Naive thymus-derived CD4-positive, alpha-beta T cell (primary cell): ENCODE measurements around the gene NUDT16. TPM values are rescaled to one million over a fixed set of nuclear protein-coding genes. Genes with fewer than 3 reads are reported as not detected.

ENCODE experiments used
- ATAC-seq: fragments of 150-1000 bp; cut with Tn5 transposase; 2 replicates; pipeline ENCODE4 v1.10.0; 2021; ENCODE audit warnings: mild to moderate bottlenecking, moderate library complexity
- CTCF ChIA-PET: fragments of 350-600 bp; sonication (Branson Sonifier 250); formaldehyde crosslinking; loops from one replicate; lab custom pipeline; 2021; ENCODE audit warnings: antibody characterized with exemption; lab: Charles Lee
- POLR2A ChIA-PET: fragments of 350-600 bp; sonication (Branson Sonifier 250); formaldehyde crosslinking; loops from one replicate; lab custom pipeline; 2021; ENCODE audit warnings: antibody characterized with exemption, inconsistent platforms; lab: Charles Lee
- DNase-seq, 9 donors: peaks; one replicate each; pipeline versions ENCODE4 v3.0.0 to v3.0.0-alpha.2; 2020 to 2022; ENCODE audit warnings: mixed read lengths in 1 of 9
- H3K27ac ChIP-seq: one replicate; pipeline ENCODE4 v1.7.0; 2013; ENCODE audit warnings: mild to moderate bottlenecking, low read depth, low read length, moderate library complexity
- H3K27me3 ChIP-seq, 2 donors: one replicate each; pipeline ENCODE4 v1.7.0; 2013; ENCODE audit warnings: low read length in 2 of 2, mild to moderate bottlenecking in 2 of 2, moderate library complexity in 2 of 2; ENCODE audit not compliant: control insufficient read depth in 2 of 2, insufficient read depth in 2 of 2
- H3K36me3 ChIP-seq, 3 experiments: 1 replicate in 2 of 3; 2 replicates in 1 of 3; pipeline ENCODE4 v1.7.0; 2013; ENCODE audit warnings: low read length in 3 of 3, mild to moderate bottlenecking in 3 of 3, moderate library complexity in 1 of 3; ENCODE audit not compliant: insufficient read depth in 3 of 3, control insufficient read depth in 2 of 3
- H3K4me1 ChIP-seq, 2 donors: one replicate each; pipeline ENCODE4 v1.7.0; 2013; ENCODE audit warnings: low read length in 2 of 2, mild to moderate bottlenecking in 2 of 2, moderate library complexity in 1 of 2; ENCODE audit not compliant: control insufficient read depth in 2 of 2, insufficient read depth in 2 of 2
- H3K4me3 ChIP-seq: 2 replicates; pipeline ENCODE4 v1.7.0; 2013; ENCODE audit warnings: mild to moderate bottlenecking, low read length
- H3K9me3 ChIP-seq, 3 experiments: 1 replicate in 2 of 3; 2 replicates in 1 of 3; pipeline ENCODE4 v1.7.0; 2013; ENCODE audit warnings: low read length in 3 of 3; ENCODE audit not compliant: control insufficient read depth in 2 of 3
- H3K27ac Mint-ChIP-seq, 9 donors: one replicate each; pipeline ENCODE4 v1.8.0; 2020 to 2022; ENCODE audit warnings: mixed read lengths in 9 of 9, mild to moderate bottlenecking in 8 of 9, moderate library complexity in 5 of 9, inconsistent platforms in 2 of 9
- H3K27me3 Mint-ChIP-seq, 5 donors: one replicate each; pipeline ENCODE4 v1.8.0; 2021 to 2022; ENCODE audit warnings: mixed read lengths in 5 of 5, mild to moderate bottlenecking in 1 of 5
- H3K36me3 Mint-ChIP-seq, 5 donors: one replicate each; pipeline ENCODE4 v1.8.0; 2020 to 2022; ENCODE audit warnings: mixed read lengths in 5 of 5, mild to moderate bottlenecking in 3 of 5, inconsistent platforms in 1 of 5
- H3K4me1 Mint-ChIP-seq, 7 donors: one replicate each; pipeline ENCODE4 v1.8.0; 2020 to 2022; ENCODE audit warnings: mixed read lengths in 7 of 7, mild to moderate bottlenecking in 3 of 7, inconsistent platforms in 1 of 7
- H3K4me3 Mint-ChIP-seq, 10 donors: one replicate each; pipeline ENCODE4 v1.8.0; 2020 to 2022; ENCODE audit warnings: mild to moderate bottlenecking in 10 of 10, mixed read lengths in 10 of 10, moderate library complexity in 6 of 10, inconsistent platforms in 2 of 10
- H3K9me3 Mint-ChIP-seq, 11 donors: one replicate each; pipeline ENCODE4 v1.8.0; 2020 to 2022; ENCODE audit warnings: mixed read lengths in 11 of 11, mild to moderate bottlenecking in 4 of 11, inconsistent platforms in 1 of 11, moderate library complexity in 1 of 11
- intact Hi-C, 2 donors: fragments of 100-400 bp; cut with micrococcal nuclease; formaldehyde crosslinking; loops; one replicate each; pipeline ENCODE4 v1.15.1; 2023
- polyA plus RNA-seq, 2 donors: library from polyadenylated mRNA; unstranded; fragments of 300-500 nt; fragmentation: Illumina TruSeq; gene quantifications; one replicate each; pipeline ENCODE4 v1.2.3, GENCODE V29; 2021
- total RNA-seq, 6 experiments: library from RNA in 5 of 6; stranded (reverse) in 5 of 6; gene quantifications; 1 replicate in 5 of 6; 2 replicates in 1 of 6; pipeline ENCODE4 v1.2.3 and lab custom pipeline; 2021 to 2026

Gene NUDT16
- total and polyA plus RNA-seq, 7 experiments from 2014 or later: 3.2 to 14.5 (median 7.6) TPM

- peaks cover 0 to 15% (median 3%) of the 10 kb centered on the region in 11 donors for H3K9me3 Mint-ChIP-seq
- no peak overlapping the region for H3K27ac Mint-ChIP-seq
- DNase-seq (no peak), ATAC-seq (no peak)
- Histone ChIP-seq H3K27me3 (no peaks in the 10 kb centered on the region), H3K4me1 (no peaks in the 10 kb centered on the region), H3K9me3 (no peaks in the 10 kb centered on the region), H3K4me3 (no peak overlapping the region), H3K36me3 (no peaks in the 10 kb centered on the region), H3K27ac (no peak overlapping the region)
- ChIA-PET POLR2A (no interaction called here), CTCF (no interaction called here)
- peaks cover 2 to 16% (median 6%) of the 10 kb centered on the region in 5 donors for H3K27me3 Mint-ChIP-seq
- H3K36me3 Mint-ChIP-seq: peaks cover 0 to 10% (median 0%) of the 10 kb centered on the region in 5 donors
- intact Hi-C loops: no loop called here
- H3K4me1 Mint-ChIP-seq: no peaks in the 10 kb centered on the region
- H3K4me3 Mint-ChIP-seq: no peak overlapping the region
Observed at GRCh38 chr3:131405411-131405810, 23.8 kb downstream of the NUDT16 start.

- POLR2A ChIA-PET: no interaction called here
- Mint-ChIP-seq H3K27me3 (peaks cover 2 to 16% (median 6%) of the 10 kb centered on the region in 5 donors), H3K9me3 (peaks cover 0 to 19% (median 3%) of the 10 kb centered on the region in 11 donors), H3K4me1 (no peaks in the 10 kb centered on the region), H3K27ac (no peak overlapping the region), H3K36me3 (peaks cover 0 to 10% (median 0%) of the 10 kb centered on the region in 5 donors), H3K4me3 (no peak overlapping the region)
- Histone ChIP-seq H3K4me3 (no peak overlapping the region), H3K27me3 (no peaks in the 10 kb centered on the region), H3K4me1 (no peaks in the 10 kb centered on the region), H3K9me3 (no peaks in the 10 kb centered on the region), H3K36me3 (no peaks in the 10 kb centered on the region), H3K27ac (no peak overlapping the region)
- ATAC-seq: no peak
- CTCF ChIA-PET: interaction anchor here (0.6 kb wide), 1 partner anchor 21 kb away, joined by 3 read pairs; no protein-coding TSS in a partner anchor
- intact Hi-C loops: no loop called here
- no peak for DNase-seq
Observed at GRCh38 chr3:131406274-131406673, 24.7 kb downstream of the NUDT16 start.

GRCh38 chr3:131417751-131418150 is 36.2 kb downstream of the NUDT16 start:
- intact Hi-C loops: no loop called here
- H3K27me3 Mint-ChIP-seq: peaks cover 0 to 11% (median 2%) of the 10 kb centered on the region in 5 donors
- CTCF ChIA-PET: no interaction called here

GRCh38 chr3:131421301-131421700 is 39.7 kb downstream of the NUDT16 start:
- Mint-ChIP-seq H3K4me1 (no peaks in the 10 kb centered on the region), H3K4me3 (no peak overlapping the region), H3K9me3 (peaks cover 0 to 4% (median 0%) of the 10 kb centered on the region in 11 donors), H3K36me3 (peaks cover 0 to 6% (median 0%) of the 10 kb centered on the region in 5 donors), H3K27me3 (peaks cover 0 to 6% (median 4%) of the 10 kb centered on the region in 5 donors), H3K27ac (no peak overlapping the region)
- Histone ChIP-seq H3K4me1 (no peaks in the 10 kb centered on the region), H3K27ac (no peak overlapping the region), H3K4me3 (no peak overlapping the region), H3K36me3 (no peaks in the 10 kb centered on the region), H3K27me3 (no peaks in the 10 kb centered on the region), H3K9me3 (no peaks in the 10 kb centered on the region)
- ATAC-seq: no peak
- intact Hi-C loops: no loop called here
- ChIA-PET CTCF (no interaction called here), POLR2A (no interaction called here)
- DNase-seq: no peak

More at GRCh38 chr3:131417751-131418150, 36.2 kb downstream of the NUDT16 start:
- DNase-seq (no peak), ATAC-seq (no peak)
- H3K9me3 Mint-ChIP-seq: peaks cover 0 to 11% (median 1%) of the 10 kb centered on the region in 11 donors
- H3K36me3 Mint-ChIP-seq: peaks cover 0 to 6% (median 0%) of the 10 kb centered on the region in 5 donors
- H3K27ac ChIP-seq: no peak overlapping the region
- H3K4me3 Mint-ChIP-seq: no peak overlapping the region
- no peaks in the 10 kb centered on the region for H3K27me3 ChIP-seq
- H3K9me3 ChIP-seq: no peaks in the 10 kb centered on the region
- H3K4me1 ChIP-seq: no peaks in the 10 kb centered on the region
- no peak overlapping the region for H3K27ac Mint-ChIP-seq
- no peaks in the 10 kb centered on the region for H3K4me1 Mint-ChIP-seq
- no peaks in the 10 kb centered on the region for H3K36me3 ChIP-seq
- POLR2A ChIA-PET: no interaction called here
- no peak overlapping the region for H3K4me3 ChIP-seq

- H3K9me3 Mint-ChIP-seq: peaks cover 0 to 4% (median 0%) of the 10 kb centered on the region in 11 donors
- CTCF ChIA-PET: no interaction called here
- H3K4me1 Mint-ChIP-seq: no peaks in the 10 kb centered on the region
- intact Hi-C loops: no loop called here
- peaks cover 0 to 6% (median 0%) of the 10 kb centered on the region in 5 donors for H3K36me3 Mint-ChIP-seq
- H3K27me3 Mint-ChIP-seq: peaks cover 0 to 6% (median 4%) of the 10 kb centered on the region in 5 donors
- POLR2A ChIA-PET: no interaction called here
- no peaks in the 10 kb centered on the region for H3K36me3 ChIP-seq
- ATAC-seq (no peak), DNase-seq (no peak)
- no peak overlapping the region for H3K27ac ChIP-seq
- H3K4me3 Mint-ChIP-seq: no peak overlapping the region
- no peaks in the 10 kb centered on the region for H3K27me3 ChIP-seq
- no peak overlapping the region for H3K27ac Mint-ChIP-seq
- no peak overlapping the region for H3K4me3 ChIP-seq
- no peaks in the 10 kb centered on the region for H3K9me3 ChIP-seq
- no peaks in the 10 kb centered on the region for H3K4me1 ChIP-seq
Observed at GRCh38 chr3:131421957-131422498, 40.5 kb downstream of the NUDT16 start.

- H3K4me3 ChIP-seq: no peak overlapping the region
- DNase-seq: no peak
- intact Hi-C loops: no loop called here
- H3K27me3 ChIP-seq: no peaks in the 10 kb centered on the region
- Mint-ChIP-seq H3K36me3 (peaks cover 0 to 7% (median 0%) of the 10 kb centered on the region in 5 donors), H3K4me3 (no peak overlapping the region), H3K27ac (no peak overlapping the region), H3K4me1 (no peaks in the 10 kb centered on the region), H3K9me3 (peaks cover 0 to 1% (median 0%) of the 10 kb centered on the region in 11 donors), H3K27me3 (peaks cover 0 to 6% (median 2%) of the 10 kb centered on the region in 5 donors)
- no peaks in the 10 kb centered on the region for H3K36me3 ChIP-seq
- H3K9me3 ChIP-seq: no peaks in the 10 kb centered on the region
- ChIA-PET CTCF (no interaction called here), POLR2A (no interaction called here)
- no peak overlapping the region for H3K27ac ChIP-seq
- no peak for ATAC-seq
- H3K4me1 ChIP-seq: no peaks in the 10 kb centered on the region
Observed at GRCh38 chr3:131427226-131427625, 45.7 kb downstream of the NUDT16 start.

GRCh38 chr3:131431754-131432153 is 50.2 kb downstream of the NUDT16 start:
- no peak overlapping the region for H3K27ac ChIP-seq
- H3K4me1 ChIP-seq: no peaks in the 10 kb centered on the region
- H3K4me3 Mint-ChIP-seq: no peak overlapping the region
- H3K27me3 Mint-ChIP-seq: peaks cover 0 to 13% (median 4%) of the 10 kb centered on the region in 5 donors
- no peak overlapping the region for H3K27ac Mint-ChIP-seq
- POLR2A ChIA-PET: no interaction called here
- intact Hi-C loops: no loop called here
- H3K4me1 Mint-ChIP-seq: no peaks in the 10 kb centered on the region
- H3K36me3 Mint-ChIP-seq: peaks cover 0 to 7% (median 0%) of the 10 kb centered on the region in 5 donors
- no peaks in the 10 kb centered on the region for H3K36me3 ChIP-seq
- no peaks in the 10 kb centered on the region for H3K9me3 ChIP-seq
- H3K27me3 ChIP-seq: no peaks in the 10 kb centered on the region
- CTCF ChIA-PET: interaction anchor here (0.6 kb wide), 1 partner anchor 58 kb away, joined by 3 read pairs; no protein-coding TSS in a partner anchor
- DNase-seq: no peak
- ATAC-seq: no peak
- H3K4me3 ChIP-seq: no peak overlapping the region
- peaks cover 0 to 3% (median 0%) of the 10 kb centered on the region in 11 donors for H3K9me3 Mint-ChIP-seq
